ENCODE results near the gene PAK1. TPM values are rescaled to one million over a fixed set of nuclear protein-coding genes. Genes with fewer than 3 reads are reported as not detected.

Gene PAK1
- total and polyA plus RNA-seq, 2 of the 8 experiments (the other 6 are each of a cell fraction or from before 2014, with no cell fraction given), result 87.7 to 151 TPM

DNA sequence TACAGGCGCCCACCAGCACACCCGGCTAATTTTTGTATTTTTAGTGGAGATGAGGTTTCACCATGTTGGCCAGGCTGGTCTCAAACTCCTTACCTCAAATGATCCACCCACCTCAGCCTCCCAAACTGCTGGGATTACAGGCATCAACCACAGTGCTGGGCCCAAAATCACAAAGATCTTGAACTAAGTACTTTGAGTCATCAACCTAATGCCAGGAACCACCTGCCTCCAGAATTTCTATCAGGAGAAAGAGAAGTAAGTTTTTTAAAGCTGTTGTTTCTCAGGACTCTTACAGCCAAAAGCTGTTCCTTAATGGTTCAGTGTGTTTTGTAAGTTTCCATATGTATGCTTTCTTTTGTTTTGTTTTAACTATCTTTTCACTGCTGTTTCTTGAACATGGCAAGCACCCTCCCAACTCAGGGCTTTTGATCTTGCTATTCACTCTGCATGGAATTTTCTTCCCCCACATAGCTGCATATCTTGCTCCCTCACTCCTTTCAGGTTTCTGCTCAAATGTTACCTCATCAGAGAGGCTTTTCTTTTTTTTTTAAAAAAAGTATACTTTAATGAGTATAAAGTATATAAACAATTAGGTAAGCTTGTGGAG lies 6.0 kb upstream of the PAK1 start:
- Histone ChIP-seq H3K23ac (ENCODE audit: insufficient read length) (no peak overlapping the region), H2BK120ac (replicated peaks; ENCODE audit: low read depth, low read length) (no peak overlapping the region), H2BK5ac (ENCODE audit: low read depth, low read length) (peak overlapping the region; percentile 9), H3K79me2 (ENCODE audit: control insufficient read depth in 1 of 2, insufficient read depth in 2 of 2, low read length in 2 of 2) (no peaks in the 10 kb centered on the region), H4K5ac (ENCODE audit: insufficient read length, low read depth, low read length) (no peak overlapping the region), H3K79me1 (ENCODE audit: low read depth, low read length) (no peaks in the 10 kb centered on the region), H2AFZ (ENCODE audit: low read length) (no peak overlapping the region), H3K9ac (replicated peaks in 1 of 4; ENCODE audit: extremely low read depth in 1 of 4, low read depth in 3 of 4, low read length in 3 of 4) (no peak overlapping the region), H3K56ac (replicated peaks; ENCODE audit: insufficient read length, low read depth, low read length) (no peak overlapping the region), H3K4me1 (replicated peaks in 1 of 4; ENCODE audit: control insufficient read depth in 3 of 4, insufficient read depth in 4 of 4, low read length in 3 of 4) (peaks cover 1 to 10% (median 5%) of the 10 kb centered on the region in 4 experiments; a peak in 3 of 7 replicates), H3K9me3 (ENCODE audit: insufficient read depth in 2 of 2, low read depth in 1 of 2, low read length in 1 of 2) (no peaks in the 10 kb centered on the region), H2BK15ac (ENCODE audit: low read length) (no peak overlapping the region), H2BK20ac (ENCODE audit: low read length) (no peak overlapping the region), H4K20me1 (replicated peaks in 1 of 2; ENCODE audit: control insufficient read depth in 1 of 2, insufficient read depth in 2 of 2, low read length in 2 of 2) (no peaks in the 10 kb centered on the region), H4K91ac (replicated peaks; ENCODE audit: insufficient read length, low read length) (no peak overlapping the region), H3K4me3 (ENCODE audit: extremely low read depth in 1 of 4, insufficient read depth in 2 of 4, low read depth in 3 of 4, low read length in 4 of 4) (no peak overlapping the region; a peak in 1 of 8 replicates), H3K27me3 (replicated peaks in 1 of 4; ENCODE audit: control insufficient read depth in 3 of 4, extremely low read depth in 1 of 4, insufficient read depth in 3 of 4, low read length in 3 of 4) (no peaks in the 10 kb centered on the region), H3K4ac (replicated peaks; ENCODE audit: insufficient read length, low read depth, low read length) (no peak overlapping the region), H3K27ac (ENCODE audit: low read depth, low read length) (no peak overlapping the region), H3K23me2 (ENCODE audit: low read depth, low read length) (no peaks in the 10 kb centered on the region), H2BK12ac (ENCODE audit: low read depth, low read length) (no peak overlapping the region), H3K4me2 (ENCODE audit: insufficient read depth in 1 of 2, low read depth in 2 of 2, low read length in 2 of 2) (peak overlapping the region in 1 of 2 experiments; percentile 41; a peak in 1 of 4 replicates), H3K18ac (ENCODE audit: extremely low read depth, low read length) (no peak overlapping the region; the same call in 1 of the 2 replicates), H3K36me3 (ENCODE audit: control insufficient read depth in 2 of 4, insufficient read depth in 4 of 4, low read length in 3 of 4) (no peaks in the 10 kb centered on the region), H3K14ac (ENCODE audit: insufficient read length) (no peak overlapping the region), H2AK5ac (ENCODE audit: low read depth, low read length) (no peak overlapping the region), H4K8ac (ENCODE audit: extremely low read depth, insufficient read depth, low read length) (no peak overlapping the region)
- DNase-seq (ENCODE audit: low read depth in 1 of 2, low spot score in 2 of 2) (no peak), FAIRE-seq (peak; percentile 90)
- WGBS, 2 experiments (ENCODE audit: extremely low coverage in 1 of 2, insufficient coverage in 1 of 2, insufficient read length in 1 of 2, insufficient replicate concordance in 2 of 2, low coverage in 1 of 2, low lambda C conversion rate in 2 of 2, missing lambda C conversion rate in 1 of 2), result 77% methylated on average over 2 of the region's 2 CpGs; no CpG with 5 or more reads in 1 of the 2 experiments
- POLR2A ChIA-PET (ENCODE audit: partially characterized antibody), result interaction anchor here (1.3 to 1.9 kb wide), 3 partner anchors 9 to 166 kb away, joined by 3 to 14 read pairs (median 5); no protein-coding TSS in a partner anchor
- CTCF ChIA-PET (ENCODE audit: partially characterized antibody), result interaction anchor here (0.9 kb wide), 1 partner anchor 68 kb away, joined by 3 read pairs; no protein-coding TSS in a partner anchor
- TF ChIP-seq CEBPB (IDR thresholded peaks at IDR 0.05; ENCODE audit: low read depth, low read length), result 0 out of 2 replicates have a peak, but pooled peaks have one; percentile 18
- peak; percentile 81 for TF ChIP-seq TEAD4 (IDR thresholded peaks at IDR 0.05; ENCODE audit: low read depth, low read length)
- TF ChIP-seq SP1 (IDR thresholded peaks at IDR 0.05; ENCODE audit: low read depth, low read length), result peak; percentile 50; the same call in 1 of the 2 replicates
- TF ChIP-seq SRF (IDR thresholded peaks at IDR 0.05; ENCODE audit: low read depth, low read length), result no peak
- TF ChIP-seq SAP30 (IDR thresholded peaks at IDR 0.05; ENCODE audit: insufficient read depth, insufficient replicate concordance, low read length), result no peak
